ENCODE results near the gene ZBTB32.

ZBTB32 gene

GRCh38 chr19:35754370-35755130, 50.2 kb downstream of the ZBTB32 start:
- DNase-seq = no peak

GRCh38 chr19:35755131-35755549, 50.8 kb downstream of the ZBTB32 start:
- DNase-seq = no peak

- DNase-seq = no peak
These were observed 51.4 kb downstream of the ZBTB32 start for GRCh38 chr19:35755550-35756376.

- no peak for DNase-seq
These were observed 52.2 kb downstream of the ZBTB32 start, which contains the start of gene HSPB6 for GRCh38 chr19:35756377-35757230. Gene HSPB6, minus strand, starts transcription at chr19:35757029. Its CDS starts 21 bp downstream, at chr19:35757008.

- peak; percentile 74 for DNase-seq
These were observed 52.9 kb downstream of the ZBTB32 start for GRCh38 chr19:35757231-35757748.

GRCh38 chr19:35757749-35758608, 53.6 kb downstream of the ZBTB32 start, which contains the start of gene PROSER3:
Gene PROSER3, plus strand, starts transcription at chr19:35758176. Its CDS starts 40 bp downstream, at chr19:35758216.
- DNase-seq = peak; percentile 98

- DNase-seq = no peak
These were observed 55.3 kb downstream of the ZBTB32 start for GRCh38 chr19:35759697-35760096.

GRCh38 chr19:35760711-35761349, 56.5 kb downstream of the ZBTB32 start:
- DNase-seq = no peak

- DNase-seq = no peak
These were observed 60.3 kb downstream of the ZBTB32 start for GRCh38 chr19:35764432-35765315.

Measured in kidney glomerular epithelial cell (primary cell).